Measurements from ENCODE around the gene AP2A2. TPM values are rescaled to one million over a fixed set of nuclear protein-coding genes. Genes with fewer than 3 reads are reported as not detected.

AP2A2 gene
- polyA plus RNA-seq, 3 donors, result 5.7 to 61.0 (median 8.2) TPM

DNA sequence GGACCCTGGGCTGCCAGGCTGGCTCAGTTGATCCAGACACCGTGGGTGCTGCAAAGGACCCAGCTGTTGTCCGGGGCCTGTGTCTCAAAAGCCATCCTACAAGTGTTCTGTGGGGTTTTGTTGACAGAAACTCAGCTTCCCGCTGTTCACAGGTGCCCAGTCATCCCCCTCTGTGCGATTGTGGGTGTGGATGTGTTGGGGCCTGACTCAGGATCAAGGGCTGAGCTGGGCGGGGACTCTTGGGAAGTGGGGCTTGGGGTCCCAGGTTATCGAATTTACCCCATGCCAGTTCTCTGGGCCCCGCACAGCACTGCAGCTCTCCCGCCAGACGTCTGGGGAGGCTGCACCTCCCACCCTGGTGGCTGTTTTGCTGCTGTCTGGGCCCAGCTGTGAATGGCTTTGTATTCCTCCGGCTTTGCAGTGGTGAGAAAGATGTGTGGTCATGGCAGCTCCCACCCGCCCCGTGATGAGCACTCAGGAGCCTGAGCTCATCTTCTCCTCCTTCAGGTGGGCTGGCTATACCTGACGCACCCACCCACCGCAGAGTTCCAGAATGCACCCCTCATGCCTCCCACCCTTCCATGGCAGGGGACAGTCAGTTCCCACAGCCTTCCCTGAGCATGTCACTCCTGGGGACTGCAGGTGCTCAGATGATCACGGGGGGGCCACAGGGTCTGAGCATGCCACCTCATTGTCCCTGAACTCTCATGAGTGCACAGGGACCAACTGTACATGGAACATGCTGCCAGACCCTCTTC lies 3.6 kb upstream of the AP2A2 start:
- H3K4me1 ChIP-seq (ENCODE audit: control insufficient read depth in 1 of 2, insufficient read depth in 2 of 2, low read length in 2 of 2), result peaks cover 12 to 15% of the 10 kb centered on the region in 2 donors
- no peak overlapping the region for H3K4me3 ChIP-seq (replicated peaks in 1 of 3; ENCODE audit: low read depth in 2 of 3, low read length in 3 of 3)
- H3K27ac Mint-ChIP-seq, result peak overlapping the region in 1 of 7 donors; percentile 68
- intact Hi-C loops (cut with micrococcal nuclease), result no loop called here
- H3K27ac ChIP-seq (ENCODE audit: low read depth in 1 of 2, low read length in 2 of 2), result no peak overlapping the region
- H3K4me3 Mint-ChIP-seq, result no peak overlapping the region
- no peak overlapping the region for H3K4me2 ChIP-seq (replicated peaks; ENCODE audit: extremely low read depth, low read length, poor library complexity, severe bottlenecking)
- peaks cover 10% of the 10 kb centered on the region for H4K20me1 ChIP-seq (ENCODE audit: insufficient read depth, low read length)
- no peak overlapping the region for H2AFZ ChIP-seq (ENCODE audit: insufficient read depth, low read depth, low read length, poor library complexity, severe bottlenecking)
- WGBS (ENCODE audit: insufficient coverage), result 92% methylated on average over 9 of the region's 15 CpGs
- H3K27me3 Mint-ChIP-seq (ENCODE audit: low read depth in 3 of 3), result peaks cover 0 to 2% (median 0%) of the 10 kb centered on the region in 3 donors
- H3K9ac ChIP-seq (ENCODE audit: insufficient read depth, low read length, poor library complexity, severe bottlenecking), result no peak overlapping the region
- H3K79me2 ChIP-seq (ENCODE audit: insufficient read depth, low read length), result peaks cover 9% of the 10 kb centered on the region
- no peak for DNase-seq
- peaks cover 12% of the 10 kb centered on the region for H3K4me1 Mint-ChIP-seq
- peaks cover 0 to 2% of the 10 kb centered on the region in 2 donors for H3K36me3 ChIP-seq (replicated peaks in 1 of 2; ENCODE audit: control insufficient read depth in 1 of 2, insufficient read depth in 2 of 2, low read length in 2 of 2)
- no peaks in the 10 kb centered on the region for H3K9me3 ChIP-seq (replicated peaks in 1 of 2; ENCODE audit: control insufficient read depth in 1 of 2, insufficient read depth in 1 of 2, low read length in 2 of 2)
- no peaks in the 10 kb centered on the region for H3K27me3 ChIP-seq (ENCODE audit: control insufficient read depth in 2 of 2, insufficient read depth in 2 of 2, low read length in 2 of 2)
- TF ChIP-seq, protein P1, sequence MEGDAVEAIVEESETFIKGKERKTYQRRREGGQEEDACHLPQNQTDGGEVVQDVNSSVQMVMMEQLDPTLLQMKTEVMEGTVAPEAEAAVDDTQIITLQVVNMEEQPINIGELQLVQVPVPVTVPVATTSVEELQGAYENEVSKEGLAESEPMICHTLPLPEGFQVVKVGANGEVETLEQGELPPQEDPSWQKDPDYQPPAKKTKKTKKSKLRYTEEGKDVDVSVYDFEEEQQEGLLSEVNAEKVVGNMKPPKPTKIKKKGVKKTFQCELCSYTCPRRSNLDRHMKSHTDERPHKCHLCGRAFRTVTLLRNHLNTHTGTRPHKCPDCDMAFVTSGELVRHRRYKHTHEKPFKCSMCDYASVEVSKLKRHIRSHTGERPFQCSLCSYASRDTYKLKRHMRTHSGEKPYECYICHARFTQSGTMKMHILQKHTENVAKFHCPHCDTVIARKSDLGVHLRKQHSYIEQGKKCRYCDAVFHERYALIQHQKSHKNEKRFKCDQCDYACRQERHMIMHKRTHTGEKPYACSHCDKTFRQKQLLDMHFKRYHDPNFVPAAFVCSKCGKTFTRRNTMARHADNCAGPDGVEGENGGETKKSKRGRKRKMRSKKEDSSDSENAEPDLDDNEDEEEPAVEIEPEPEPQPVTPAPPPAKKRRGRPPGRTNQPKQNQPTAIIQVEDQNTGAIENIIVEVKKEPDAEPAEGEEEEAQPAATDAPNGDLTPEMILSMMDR (IDR thresholded peaks at IDR 0.05), result no peak
- H3K36me3 Mint-ChIP-seq, result peaks cover 3% of the 10 kb centered on the region in 2 donors
- peaks cover 0 to 3% (median 0%) of the 10 kb centered on the region in 7 donors for H3K9me3 Mint-ChIP-seq

DNA sequence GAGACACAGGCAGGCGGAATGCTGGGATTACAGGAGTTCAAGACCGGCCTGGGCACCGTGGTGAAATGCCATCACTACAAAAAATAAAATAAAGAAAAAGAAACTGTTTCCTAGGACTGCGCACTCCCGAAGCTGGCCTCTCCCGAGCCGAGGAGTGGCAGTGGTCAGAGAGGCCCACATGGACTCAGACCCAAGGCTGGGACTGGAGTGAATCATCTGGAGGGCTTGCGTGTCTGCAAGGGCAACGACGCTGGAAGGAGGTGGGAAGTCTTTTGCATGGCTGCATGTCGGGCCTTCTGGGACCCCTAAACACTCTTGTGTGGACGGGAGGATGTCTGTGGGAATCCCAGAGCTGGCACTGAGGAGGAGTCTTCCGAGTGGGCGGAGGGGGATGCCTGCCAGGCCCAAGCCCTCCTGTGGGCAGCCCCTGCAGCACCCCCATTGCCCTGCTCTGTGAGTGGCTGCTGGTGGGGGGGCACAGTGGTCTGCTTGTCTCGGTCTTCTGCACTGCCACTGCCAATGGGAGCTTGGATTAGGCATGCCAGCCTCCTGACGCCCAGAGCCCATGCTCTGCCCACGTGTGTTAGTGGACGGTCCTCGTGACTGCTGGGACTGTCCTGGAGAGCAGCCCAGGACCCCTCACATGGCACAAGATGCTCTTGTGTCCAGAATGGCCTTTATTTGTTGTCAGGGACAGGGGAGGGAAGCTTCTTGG lies 1.8 kb upstream of the AP2A2 start:
- H3K4me3 Mint-ChIP-seq, result no peak overlapping the region

More for the DNA sequence above, 1.8 kb upstream of the AP2A2 start:
- peaks cover 27% of the 10 kb centered on the region for H4K20me1 ChIP-seq (ENCODE audit: insufficient read depth, low read length)
- H3K9ac ChIP-seq (ENCODE audit: insufficient read depth, low read length, poor library complexity, severe bottlenecking), result no peak overlapping the region
- peaks cover 8 to 13% of the 10 kb centered on the region in 2 donors for H3K36me3 Mint-ChIP-seq
- WGBS (ENCODE audit: insufficient coverage), result 96% methylated on average over 15 of the region's 19 CpGs
- peaks cover 23% of the 10 kb centered on the region for H3K4me1 Mint-ChIP-seq
- no peak overlapping the region for H3K4me2 ChIP-seq (replicated peaks; ENCODE audit: extremely low read depth, low read length, poor library complexity, severe bottlenecking)
- TF ChIP-seq, protein P1 (IDR thresholded peaks at IDR 0.05), result no peak
- no peaks in the 10 kb centered on the region for H3K9me3 ChIP-seq (replicated peaks in 1 of 2; ENCODE audit: control insufficient read depth in 1 of 2, insufficient read depth in 1 of 2, low read length in 2 of 2)
- H3K27ac Mint-ChIP-seq, result peak overlapping the region in 1 of 7 donors; percentile 53
- H3K9me3 Mint-ChIP-seq, result no peaks in the 10 kb centered on the region
- no peaks in the 10 kb centered on the region for H3K27me3 ChIP-seq (ENCODE audit: control insufficient read depth in 2 of 2, insufficient read depth in 2 of 2, low read length in 2 of 2)
- H3K27ac ChIP-seq (ENCODE audit: low read depth in 1 of 2, low read length in 2 of 2), result no peak overlapping the region
- H3K27me3 Mint-ChIP-seq (ENCODE audit: low read depth in 3 of 3), result peaks cover 0 to 2% (median 0%) of the 10 kb centered on the region in 3 donors
- H3K4me1 ChIP-seq (ENCODE audit: control insufficient read depth in 1 of 2, insufficient read depth in 2 of 2, low read length in 2 of 2), result peaks cover 13 to 15% of the 10 kb centered on the region in 2 donors
- H2AFZ ChIP-seq (ENCODE audit: insufficient read depth, low read depth, low read length, poor library complexity, severe bottlenecking), result no peak overlapping the region
- no peak for DNase-seq
- peaks cover 26% of the 10 kb centered on the region for H3K79me2 ChIP-seq (ENCODE audit: insufficient read depth, low read length)
- intact Hi-C loops (cut with micrococcal nuclease), result no loop called here
- H3K36me3 ChIP-seq (replicated peaks in 1 of 2; ENCODE audit: control insufficient read depth in 1 of 2, insufficient read depth in 2 of 2, low read length in 2 of 2), result peaks cover 0 to 5% of the 10 kb centered on the region in 2 donors
- no peak overlapping the region for H3K4me3 ChIP-seq (replicated peaks in 1 of 3; ENCODE audit: low read depth in 2 of 3, low read length in 3 of 3)

All from CD14-positive monocyte (primary cell).